ENCODE data around the gene CBARP.

- TF ChIP-seq CTCF (conservative IDR thresholded peaks at IDR 0.05 in 1 of 2, IDR thresholded peaks at IDR 0.05 in 1 of 2; ENCODE audit: extremely low read depth in 1 of 2, insufficient read depth in 1 of 2, low read depth in 1 of 2, low read length in 2 of 2) = no peak
- no peak for TF ChIP-seq EZH2 (IDR thresholded peaks at IDR 0.05; ENCODE audit: borderline replicate concordance, low read length)
These were observed 40.3 kb upstream of the CBARP start for GRCh38 chr19:1278074-1278473.

Measured in mammary epithelial cell (primary cell).